Activated CD8-positive, alpha-beta memory T cell treated with anti-CD3 and anti-CD28 coated beads, Interleukin-2, amount 10 ng/mL, durations not matched to agents 7 days and 5 days (primary cell): ENCODE data around the gene RPL3. TPM values are rescaled to one million over a fixed set of nuclear protein-coding genes. Genes with fewer than 3 reads are reported as not detected.
A peak's percentile ranks its signal among the peaks of the same experiment; 100 is the strongest.
"Not testable (repeated sequence)": the region's sequence is repeated elsewhere in the genome, so short reads cannot be mapped to it uniquely, and the experiment has no call there.

Experiments used
- ATAC-seq: fragments of 150-1000 bp; cut with Tn5 transposase; one replicate; pipeline ENCODE4 v1.10.0; 2021; ENCODE audit warnings: moderate library complexity
- CTCF ChIA-PET: fragments of 350-600 bp; sonication (Branson Sonifier 250); formaldehyde crosslinking; loops from one replicate; lab custom pipeline; 2021; ENCODE audit warnings: antibody characterized with exemption; lab: Charles Lee
- DNase-seq: peaks from one replicate; pipeline ENCODE4 v3.0.0-alpha.2; 2020
- H3K27ac Mint-ChIP-seq: one replicate; pipeline ENCODE4 v1.8.0; 2021; ENCODE audit warnings: mild to moderate bottlenecking, mixed read lengths
- H3K27me3 Mint-ChIP-seq: one replicate; pipeline ENCODE4 v1.8.0; 2021; ENCODE audit warnings: mixed read lengths
- H3K36me3 Mint-ChIP-seq: one replicate; pipeline ENCODE4 v1.8.0; 2021; ENCODE audit warnings: mild to moderate bottlenecking, mixed read lengths
- H3K4me1 Mint-ChIP-seq: one replicate; pipeline ENCODE4 v1.8.0; 2021; ENCODE audit warnings: mixed read lengths
- H3K4me3 Mint-ChIP-seq: one replicate; pipeline ENCODE4 v1.8.0; 2021; ENCODE audit warnings: mild to moderate bottlenecking, moderate library complexity, mixed read lengths
- H3K9me3 Mint-ChIP-seq: one replicate; pipeline ENCODE4 v1.8.0; 2022; ENCODE audit warnings: low read depth, mixed read lengths
- total RNA-seq, 2 experiments: library from RNA; stranded (reverse); gene quantifications; one replicate each; pipeline ENCODE4 v1.2.3, GENCODE V29; 2021

RPL3 gene
- total RNA-seq, 2 experiments from 2014 or later: 1,571 to 1,769 TPM

GRCh38 chr22:39320616-39321029 is 1.2 kb upstream of the RPL3 start:
- Mint-ChIP-seq H3K4me3 (peak overlapping the region; percentile 99), H3K36me3 (peaks cover 37% of the 10 kb centered on the region), H3K4me1 (peaks cover 34% of the 10 kb centered on the region), H3K27ac (peak overlapping the region; percentile 83)
- not testable (repeated sequence) for H3K9me3 Mint-ChIP-seq, DNase-seq, ATAC-seq, H3K27me3 Mint-ChIP-seq
- CTCF ChIA-PET: interaction anchor here (0.7 to 12.8 kb wide), 9 partner anchors 10 to 209 kb away, joined by 3 to 254 read pairs (median 12); partner anchors contain the start of gene TAB1

- Mint-ChIP-seq H3K4me1 (peaks cover 51% of the 10 kb centered on the region), H3K36me3 (peaks cover 55% of the 10 kb centered on the region), H3K27me3 (no peaks in the 10 kb centered on the region), H3K27ac (peak overlapping the region; percentile 92), H3K4me3 (peak overlapping the region; percentile 99), H3K9me3 (no peaks in the 10 kb centered on the region)
- DNase-seq: peak; percentile 63
- CTCF ChIA-PET: interaction anchor here (0.6 to 12.8 kb wide), 23 partner anchors 8 to 637 kb away, joined by 3 to 254 read pairs (median 4); partner anchors contain the start of genes ATF4, CBX6, RPS19BP1 and TAB1
- peak; percentile 2 for ATAC-seq
These were observed 728 bp downstream of the RPL3 start for GRCh38 chr22:39318507-39319283.

GRCh38 chr22:39317775-39318506 is 1.5 kb downstream of the RPL3 start:
- H3K9me3 Mint-ChIP-seq: no peaks in the 10 kb centered on the region
- CTCF ChIA-PET: interaction anchor here (0.8 to 12.8 kb wide), 28 partner anchors 7 to 636 kb away, joined by 3 to 254 read pairs (median 4); partner anchors contain the start of genes APOBEC3C, ATF4, CBX6 and RPS19BP1
- peak overlapping the region; percentile 92 for H3K27ac Mint-ChIP-seq
- DNase-seq: no peak
- H3K4me1 Mint-ChIP-seq: peaks cover 56% of the 10 kb centered on the region
- ATAC-seq: no peak
- peaks cover 62% of the 10 kb centered on the region for H3K36me3 Mint-ChIP-seq
- no peaks in the 10 kb centered on the region for H3K27me3 Mint-ChIP-seq
- peak overlapping the region; percentile 99 for H3K4me3 Mint-ChIP-seq

- CTCF ChIA-PET: interaction anchor here (0.6 to 12.8 kb wide), 29 partner anchors 8 to 519 kb away, joined by 3 to 254 read pairs (median 4); partner anchors contain the start of genes APOBEC3C, CBX6 and TAB1
- no peaks in the 10 kb centered on the region for H3K27me3 Mint-ChIP-seq
- H3K4me3 Mint-ChIP-seq: peak overlapping the region; percentile 99
- peaks cover 56% of the 10 kb centered on the region for H3K4me1 Mint-ChIP-seq
- H3K36me3 Mint-ChIP-seq: peaks cover 68% of the 10 kb centered on the region
- ATAC-seq (peak; percentile 2), DNase-seq (peak; percentile 80)
- no peaks in the 10 kb centered on the region for H3K9me3 Mint-ChIP-seq
- H3K27ac Mint-ChIP-seq: peak overlapping the region; percentile 92
These were observed 2.2 kb downstream of the RPL3 start for GRCh38 chr22:39317084-39317774.

GRCh38 chr22:39316440-39317083 is 2.9 kb downstream of the RPL3 start:
- Mint-ChIP-seq H3K27ac (peak overlapping the region; percentile 92), H3K4me3 (peak overlapping the region; percentile 99), H3K36me3 (peaks cover 73% of the 10 kb centered on the region), H3K9me3 (no peaks in the 10 kb centered on the region), H3K4me1 (peaks cover 58% of the 10 kb centered on the region), H3K27me3 (no peaks in the 10 kb centered on the region)
- ATAC-seq: peak; percentile 31
- CTCF ChIA-PET: interaction anchor here (0.5 to 12.8 kb wide), 32 partner anchors 7 to 519 kb away, joined by 3 to 254 read pairs (median 4); partner anchors contain the start of genes APOBEC3C, CBX6 and TAB1
- DNase-seq: peak; percentile 89

- Mint-ChIP-seq H3K4me3 (peak overlapping the region; percentile 99), H3K36me3 (peaks cover 75% of the 10 kb centered on the region), H3K9me3 (no peaks in the 10 kb centered on the region), H3K27ac (peak overlapping the region; percentile 64), H3K4me1 (peaks cover 55% of the 10 kb centered on the region), H3K27me3 (no peaks in the 10 kb centered on the region)
- no peak for DNase-seq
- no peak for ATAC-seq
- CTCF ChIA-PET: interaction anchor here (0.7 to 12.8 kb wide), 13 partner anchors 8 to 445 kb away, joined by 3 to 254 read pairs (median 5); partner anchors contain the start of genes CBX6 and TAB1
These were observed 4.0 kb downstream of the RPL3 start for GRCh38 chr22:39315389-39315788.

GRCh38 chr22:39314251-39314971 is 5.0 kb downstream of the RPL3 start:
- Mint-ChIP-seq H3K36me3 (peaks cover 75% of the 10 kb centered on the region), H3K27me3 (no peaks in the 10 kb centered on the region), H3K27ac (peak overlapping the region; percentile 57), H3K9me3 (no peaks in the 10 kb centered on the region), H3K4me1 (peaks cover 58% of the 10 kb centered on the region), H3K4me3 (peak overlapping the region; percentile 22)
- CTCF ChIA-PET: interaction anchor here (0.7 to 12.8 kb wide), 6 partner anchors 8 to 444 kb away, joined by 3 to 254 read pairs (median 18); partner anchors contain the start of gene CBX6
- no peak for DNase-seq
- no peak for ATAC-seq

GRCh38 chr22:39313258-39314001 is 6.0 kb downstream of the RPL3 start:
- H3K27me3 Mint-ChIP-seq: no peaks in the 10 kb centered on the region
- no peak for ATAC-seq
- H3K4me1 Mint-ChIP-seq: peaks cover 58% of the 10 kb centered on the region
- no peaks in the 10 kb centered on the region for H3K9me3 Mint-ChIP-seq
- CTCF ChIA-PET: interaction anchor here (0.9 to 12.8 kb wide), 5 partner anchors 20 to 443 kb away, joined by 3 to 254 read pairs (median 32); partner anchors contain the start of gene CBX6
- peaks cover 65% of the 10 kb centered on the region for H3K36me3 Mint-ChIP-seq
- DNase-seq: no peak
- H3K27ac Mint-ChIP-seq: peak overlapping the region; percentile 24
- H3K4me3 Mint-ChIP-seq: no peak overlapping the region

GRCh38 chr22:39312410-39312809 is 7.0 kb downstream of the RPL3 start:
- ATAC-seq: no peak
- H3K4me3 Mint-ChIP-seq: no peak overlapping the region
- no peaks in the 10 kb centered on the region for H3K27me3 Mint-ChIP-seq
- H3K36me3 Mint-ChIP-seq: peaks cover 55% of the 10 kb centered on the region
- DNase-seq: no peak
- H3K9me3 Mint-ChIP-seq: no peaks in the 10 kb centered on the region
- CTCF ChIA-PET: interaction anchor here (0.6 to 12.8 kb wide), 3 partner anchors 49 to 159 kb away, joined by 3 to 254 read pairs (median 7); no protein-coding TSS in a partner anchor
- H3K27ac Mint-ChIP-seq: peak overlapping the region; percentile 11
- peaks cover 50% of the 10 kb centered on the region for H3K4me1 Mint-ChIP-seq

- ATAC-seq (no peak), DNase-seq (no peak)
- Mint-ChIP-seq H3K27me3 (no peaks in the 10 kb centered on the region), H3K9me3 (no peaks in the 10 kb centered on the region), H3K27ac (no peak overlapping the region), H3K4me1 (peaks cover 44% of the 10 kb centered on the region), H3K36me3 (peaks cover 49% of the 10 kb centered on the region), H3K4me3 (no peak overlapping the region)
- CTCF ChIA-PET: interaction anchor here (0.6 to 12.8 kb wide), 9 partner anchors 7 to 441 kb away, joined by 3 to 254 read pairs (median 4); partner anchors contain the start of gene RPL3
These were observed 7.6 kb downstream of the RPL3 start for GRCh38 chr22:39311592-39312400.
